HEK293 (cell line): ENCODE results near the gene HERC2.

Experiments
- CTCF ChIA-PET: fragments of 350-600 bp; formaldehyde crosslinking; extraction: SDS; loops from one replicate; lab custom pipeline; 2021; ENCODE audit warnings: antibody characterized with exemption; lab: Yijun Ruan, JAX
- POLR2A ChIA-PET: fragments of 300-600 bp; formaldehyde crosslinking; extraction: SDS; loops from one replicate; lab custom pipeline; 2020; ENCODE audit warnings: antibody characterized with exemption, inconsistent platforms; lab: Yijun Ruan, JAX
- H3K27ac ChIP-seq: fragments of 200-500 bp; sonication (Bioruptor generic); 2 replicates; pipeline ENCODE4 v1.5.1; 2014; ENCODE audit warnings: low read depth, low read length, control low read depth, inconsistent platforms; ENCODE audit errors: extremely low read depth
- H3K36me3 ChIP-seq, 2 experiments: fragments of 200-500 bp in 1 of 2; sonication (Bioruptor generic) in 1 of 2; 1 replicate in 1 of 2; 2 replicates in 1 of 2; pipeline ENCODE4 v1.5.1; 2014 to 2017; ENCODE audit warnings: inconsistent platforms in 2 of 2, low read length in 2 of 2; ENCODE audit not compliant: control insufficient read depth in 2 of 2, insufficient read depth in 1 of 2
- H3K4me1 ChIP-seq: fragments of 200-500 bp; sonication (Bioruptor generic); 2 replicates; pipeline ENCODE4 v1.5.1; 2014; ENCODE audit warnings: mild to moderate bottlenecking, low read length, inconsistent platforms; ENCODE audit not compliant: control insufficient read depth, insufficient read depth
- H3K4me3 ChIP-seq: 2 replicates; pipeline ENCODE4 v1.5.1; 2011; ENCODE audit warnings: low read depth, mild to moderate bottlenecking, control low read depth, low read length, moderate library complexity
- H3K9me3 ChIP-seq: fragments of 200-500 bp; sonication (Bioruptor generic); 2 replicates; pipeline ENCODE4 v1.5.1; 2014; ENCODE audit warnings: low read depth, low read length, inconsistent platforms; ENCODE audit not compliant: control insufficient read depth, insufficient read depth
- KLF7 ChIP-seq: fragments of 450-650 bp; formaldehyde crosslinking; IDR thresholded peaks from 2 replicates; pipeline ENCODE4 v1.5.1; 2016; ENCODE audit warnings: missing biosample characterization, missing genetic modification characterization, borderline replicate concordance
- RBAK ChIP-seq: fragments of 450-650 bp; formaldehyde crosslinking; IDR thresholded peaks from 2 replicates; pipeline ENCODE4 v1.5.1; 2016; ENCODE audit warnings: missing biosample characterization, missing genetic modification characterization
- WT1 ChIP-seq: fragments of 450-650 bp; formaldehyde crosslinking; IDR thresholded peaks from 2 replicates; pipeline ENCODE4 v1.5.1; 2016; ENCODE audit warnings: missing biosample characterization, missing genetic modification characterization
- ZFP3 ChIP-seq: fragments of 450-650 bp; formaldehyde crosslinking; IDR thresholded peaks from 2 replicates; pipeline ENCODE4 v1.5.1; 2016; ENCODE audit warnings: low read depth, missing biosample characterization, missing genetic modification characterization
- ZNF10 ChIP-seq: fragments of 450-650 bp; formaldehyde crosslinking; IDR thresholded peaks from 2 replicates; pipeline ENCODE4 v1.5.1; 2017; ENCODE audit warnings: missing biosample characterization, missing genetic modification characterization
- ZNF16 ChIP-seq: fragments of 450-650 bp; formaldehyde crosslinking; IDR thresholded peaks from 2 replicates; pipeline ENCODE4 v1.5.1; 2016; ENCODE audit warnings: low read depth, missing biosample characterization, missing genetic modification characterization
- ZNF211 ChIP-seq: fragments of 450-650 bp; formaldehyde crosslinking; IDR thresholded peaks from 2 replicates; pipeline ENCODE4 v1.5.1; 2016; ENCODE audit warnings: low read depth, missing biosample characterization, missing genetic modification characterization
- ZNF324 ChIP-seq: fragments of 450-650 bp; formaldehyde crosslinking; IDR thresholded peaks from 2 replicates; pipeline ENCODE4 v1.5.1; 2016; ENCODE audit warnings: missing biosample characterization, missing genetic modification characterization
- ZNF341 ChIP-seq: fragments of 450-650 bp; formaldehyde crosslinking; IDR thresholded peaks from 2 replicates; pipeline ENCODE4; 2016; ENCODE audit warnings: low read depth, missing biosample characterization, missing genetic modification characterization
- ZNF37A ChIP-seq: fragments of 450-650 bp; IDR thresholded peaks from 2 replicates; pipeline ENCODE4 v1.5.1; 2018; ENCODE audit warnings: missing biosample characterization, missing genetic modification characterization
- ZNF596 ChIP-seq: fragments of 450-650 bp; IDR thresholded peaks from 2 replicates; pipeline ENCODE4 v1.5.0; 2018; ENCODE audit warnings: missing biosample characterization, mild to moderate bottlenecking, missing genetic modification characterization, moderate library complexity
- ZNF621 ChIP-seq: fragments of 450-650 bp; formaldehyde crosslinking; IDR thresholded peaks from 2 replicates; pipeline ENCODE4 v1.5.1; 2017; ENCODE audit warnings: missing biosample characterization, missing genetic modification characterization
- ZNF707 ChIP-seq: fragments of 450-650 bp; formaldehyde crosslinking; IDR thresholded peaks from 2 replicates; pipeline ENCODE4 v1.5.1; 2016; ENCODE audit warnings: missing biosample characterization, missing genetic modification characterization
- ZXDB ChIP-seq: fragments of 450-650 bp; formaldehyde crosslinking; IDR thresholded peaks from 2 replicates; pipeline ENCODE4 v1.5.1; 2016; ENCODE audit warnings: missing biosample characterization, missing genetic modification characterization
- TF ChIP-seq, protein P1 (sequence below): fragments of 450-650 bp; IDR thresholded peaks from 2 replicates; pipeline ENCODE4 v1.5.1; 2018; ENCODE audit warnings: missing biosample characterization, mild to moderate bottlenecking, missing genetic modification characterization
- TF ChIP-seq, protein P2 (sequence below): fragments of 450-650 bp; formaldehyde crosslinking; IDR thresholded peaks from 2 replicates; pipeline ENCODE4 v1.5.1; 2016; ENCODE audit warnings: missing biosample characterization, missing genetic modification characterization, borderline replicate concordance
- TF ChIP-seq, protein P3 (sequence below): fragments of 450-650 bp; formaldehyde crosslinking; conservative IDR thresholded peaks from 2 replicates; pipeline ENCODE4 v1.5.1; 2016; ENCODE audit warnings: low read depth, missing biosample characterization, missing genetic modification characterization
- TF ChIP-seq, protein P4 (sequence below): fragments of 450-650 bp; formaldehyde crosslinking; optimal IDR thresholded peaks from 2 replicates; pipeline ENCODE3; 2016; ENCODE audit warnings: missing biosample characterization, mild to moderate bottlenecking, missing genetic modification characterization

HERC2 gene

DNA sequence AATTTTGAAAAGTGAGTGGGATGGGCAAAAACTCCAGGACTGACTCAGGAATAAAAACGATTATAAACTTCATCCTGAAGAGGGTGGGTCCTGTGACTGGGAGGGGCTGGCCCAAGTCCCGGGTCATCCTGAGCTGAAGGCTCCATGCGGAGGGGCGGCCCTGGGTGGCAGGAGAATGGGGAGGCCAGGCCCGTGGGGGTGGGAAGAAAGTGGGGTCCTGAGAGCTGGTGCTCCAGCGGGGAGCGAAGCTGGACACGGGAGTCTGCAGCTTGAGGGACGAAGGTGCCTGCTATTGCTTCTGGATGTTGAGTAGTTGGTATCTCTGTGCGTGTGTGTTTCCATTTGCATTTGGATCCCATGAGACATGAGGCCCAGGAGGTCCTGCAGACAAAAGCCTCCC lies 218.1 kb downstream of the HERC2 start:
- H3K9me3 ChIP-seq = no peaks in the 10 kb centered on the region
- H3K4me1 ChIP-seq = no peaks in the 10 kb centered on the region
- ChIA-PET CTCF (interaction anchor here (0.9 to 1.5 kb wide), 4 partner anchors 20 to 1044 kb away, joined by 3 to 4 read pairs (median 3); no protein-coding TSS in a partner anchor), POLR2A (no interaction called here)
- H3K4me3 ChIP-seq = no peak overlapping the region
- no peak overlapping the region for H3K27ac ChIP-seq
- H3K36me3 ChIP-seq = no peaks in the 10 kb centered on the region
- TF ChIP-seq ZNF16 (tag by site-specific recombination) (no peak), ZNF707 (tag by site-specific recombination) (no peak), WT1 (tag by site-specific recombination) (no peak), ZNF621 (tag by site-specific recombination) (no peak), ZNF211 (tag by site-specific recombination) (no peak), ZNF37A (tag by site-specific recombination) (no peak), ZNF10 (no peak), RBAK (tag by site-specific recombination) (no peak)
- TF ChIP-seq, protein P1, sequence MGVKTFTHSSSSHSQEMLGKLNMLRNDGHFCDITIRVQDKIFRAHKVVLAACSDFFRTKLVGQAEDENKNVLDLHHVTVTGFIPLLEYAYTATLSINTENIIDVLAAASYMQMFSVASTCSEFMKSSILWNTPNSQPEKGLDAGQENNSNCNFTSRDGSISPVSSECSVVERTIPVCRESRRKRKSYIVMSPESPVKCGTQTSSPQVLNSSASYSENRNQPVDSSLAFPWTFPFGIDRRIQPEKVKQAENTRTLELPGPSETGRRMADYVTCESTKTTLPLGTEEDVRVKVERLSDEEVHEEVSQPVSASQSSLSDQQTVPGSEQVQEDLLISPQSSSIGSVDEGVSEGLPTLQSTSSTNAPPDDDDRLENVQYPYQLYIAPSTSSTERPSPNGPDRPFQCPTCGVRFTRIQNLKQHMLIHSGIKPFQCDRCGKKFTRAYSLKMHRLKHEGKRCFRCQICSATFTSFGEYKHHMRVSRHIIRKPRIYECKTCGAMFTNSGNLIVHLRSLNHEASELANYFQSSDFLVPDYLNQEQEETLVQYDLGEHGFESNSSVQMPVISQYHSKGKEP = no peak
- TF ChIP-seq, protein P2, sequence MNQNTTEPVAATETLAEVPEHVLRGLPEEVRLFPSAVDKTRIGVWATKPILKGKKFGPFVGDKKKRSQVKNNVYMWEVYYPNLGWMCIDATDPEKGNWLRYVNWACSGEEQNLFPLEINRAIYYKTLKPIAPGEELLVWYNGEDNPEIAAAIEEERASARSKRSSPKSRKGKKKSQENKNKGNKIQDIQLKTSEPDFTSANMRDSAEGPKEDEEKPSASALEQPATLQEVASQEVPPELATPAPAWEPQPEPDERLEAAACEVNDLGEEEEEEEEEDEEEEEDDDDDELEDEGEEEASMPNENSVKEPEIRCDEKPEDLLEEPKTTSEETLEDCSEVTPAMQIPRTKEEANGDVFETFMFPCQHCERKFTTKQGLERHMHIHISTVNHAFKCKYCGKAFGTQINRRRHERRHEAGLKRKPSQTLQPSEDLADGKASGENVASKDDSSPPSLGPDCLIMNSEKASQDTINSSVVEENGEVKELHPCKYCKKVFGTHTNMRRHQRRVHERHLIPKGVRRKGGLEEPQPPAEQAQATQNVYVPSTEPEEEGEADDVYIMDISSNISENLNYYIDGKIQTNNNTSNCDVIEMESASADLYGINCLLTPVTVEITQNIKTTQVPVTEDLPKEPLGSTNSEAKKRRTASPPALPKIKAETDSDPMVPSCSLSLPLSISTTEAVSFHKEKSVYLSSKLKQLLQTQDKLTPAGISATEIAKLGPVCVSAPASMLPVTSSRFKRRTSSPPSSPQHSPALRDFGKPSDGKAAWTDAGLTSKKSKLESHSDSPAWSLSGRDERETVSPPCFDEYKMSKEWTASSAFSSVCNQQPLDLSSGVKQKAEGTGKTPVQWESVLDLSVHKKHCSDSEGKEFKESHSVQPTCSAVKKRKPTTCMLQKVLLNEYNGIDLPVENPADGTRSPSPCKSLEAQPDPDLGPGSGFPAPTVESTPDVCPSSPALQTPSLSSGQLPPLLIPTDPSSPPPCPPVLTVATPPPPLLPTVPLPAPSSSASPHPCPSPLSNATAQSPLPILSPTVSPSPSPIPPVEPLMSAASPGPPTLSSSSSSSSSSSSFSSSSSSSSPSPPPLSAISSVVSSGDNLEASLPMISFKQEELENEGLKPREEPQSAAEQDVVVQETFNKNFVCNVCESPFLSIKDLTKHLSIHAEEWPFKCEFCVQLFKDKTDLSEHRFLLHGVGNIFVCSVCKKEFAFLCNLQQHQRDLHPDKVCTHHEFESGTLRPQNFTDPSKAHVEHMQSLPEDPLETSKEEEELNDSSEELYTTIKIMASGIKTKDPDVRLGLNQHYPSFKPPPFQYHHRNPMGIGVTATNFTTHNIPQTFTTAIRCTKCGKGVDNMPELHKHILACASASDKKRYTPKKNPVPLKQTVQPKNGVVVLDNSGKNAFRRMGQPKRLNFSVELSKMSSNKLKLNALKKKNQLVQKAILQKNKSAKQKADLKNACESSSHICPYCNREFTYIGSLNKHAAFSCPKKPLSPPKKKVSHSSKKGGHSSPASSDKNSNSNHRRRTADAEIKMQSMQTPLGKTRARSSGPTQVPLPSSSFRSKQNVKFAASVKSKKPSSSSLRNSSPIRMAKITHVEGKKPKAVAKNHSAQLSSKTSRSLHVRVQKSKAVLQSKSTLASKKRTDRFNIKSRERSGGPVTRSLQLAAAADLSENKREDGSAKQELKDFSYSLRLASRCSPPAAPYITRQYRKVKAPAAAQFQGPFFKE (tag by site-specific recombination) = no peak

DNA sequence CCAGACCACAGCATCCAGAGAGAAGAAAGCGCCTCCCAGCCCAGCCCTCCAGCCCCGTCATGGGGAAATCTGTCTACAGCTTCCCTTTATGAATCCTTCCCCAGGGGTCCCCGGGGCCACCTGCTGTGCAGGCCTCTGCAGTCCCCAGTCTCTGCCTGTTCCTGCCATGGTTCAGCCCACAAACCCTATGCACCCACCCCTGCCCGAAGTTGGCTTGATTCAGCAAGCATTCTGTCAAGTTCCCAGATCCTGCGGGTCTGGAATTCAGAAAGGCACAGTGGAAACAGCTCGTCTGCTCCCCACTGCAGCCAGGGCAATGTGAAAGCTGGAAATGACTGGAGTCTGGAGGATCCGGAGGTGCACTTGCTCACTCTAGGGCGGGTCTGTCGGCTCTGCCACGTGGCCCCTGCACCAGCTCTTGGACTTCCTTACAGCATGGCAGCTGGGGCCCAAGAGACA lies 220.0 kb downstream of the HERC2 start:
- TF ChIP-seq ZNF341 (tag by site-specific recombination) = no peak
- Histone ChIP-seq H3K36me3 (no peaks in the 10 kb centered on the region), H3K9me3 (no peaks in the 10 kb centered on the region), H3K4me1 (no peaks in the 10 kb centered on the region), H3K4me3 (no peak overlapping the region), H3K27ac (no peak overlapping the region)
- ChIA-PET CTCF (no interaction called here), POLR2A (no interaction called here)

DNA sequence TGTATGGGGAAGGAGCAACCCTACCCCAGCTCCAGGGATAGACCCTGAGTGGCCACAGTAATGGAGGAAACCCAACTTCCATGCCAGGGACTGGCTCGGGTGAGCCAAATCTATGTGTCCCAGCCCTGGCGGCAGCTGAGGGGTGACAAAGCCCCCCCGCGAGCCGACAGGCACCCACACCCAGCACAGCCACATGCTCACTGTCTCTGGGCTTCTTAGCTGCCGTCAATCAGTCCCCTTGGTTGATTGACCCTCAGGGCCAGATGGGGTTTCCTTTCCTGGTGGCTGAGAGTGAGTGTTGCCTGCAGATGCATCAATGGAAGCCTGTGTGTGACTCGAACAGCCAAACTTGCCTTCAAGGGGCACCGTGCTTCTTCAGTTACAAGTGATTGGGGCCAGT lies 220.8 kb downstream of the HERC2 start:
- Histone ChIP-seq H3K27ac (no peak overlapping the region), H3K4me1 (peaks cover 3% of the 10 kb centered on the region; the same call in 1 of the 2 replicates), H3K36me3 (no peaks in the 10 kb centered on the region), H3K4me3 (no peak overlapping the region), H3K9me3 (no peaks in the 10 kb centered on the region)
- POLR2A ChIA-PET = no interaction called here
- CTCF ChIA-PET = no interaction called here
- TF ChIP-seq ZNF324 (tag by site-specific recombination) = no peak
- TF ChIP-seq ZXDB (tag by site-specific recombination) = no peak
- no peak for TF ChIP-seq KLF7
- TF ChIP-seq ZFP3 (tag by site-specific recombination) = no peak
- TF ChIP-seq WT1 (tag by site-specific recombination) = no peak
- no peak for TF ChIP-seq ZNF596 (tag by site-specific recombination)
- TF ChIP-seq, protein P3, sequence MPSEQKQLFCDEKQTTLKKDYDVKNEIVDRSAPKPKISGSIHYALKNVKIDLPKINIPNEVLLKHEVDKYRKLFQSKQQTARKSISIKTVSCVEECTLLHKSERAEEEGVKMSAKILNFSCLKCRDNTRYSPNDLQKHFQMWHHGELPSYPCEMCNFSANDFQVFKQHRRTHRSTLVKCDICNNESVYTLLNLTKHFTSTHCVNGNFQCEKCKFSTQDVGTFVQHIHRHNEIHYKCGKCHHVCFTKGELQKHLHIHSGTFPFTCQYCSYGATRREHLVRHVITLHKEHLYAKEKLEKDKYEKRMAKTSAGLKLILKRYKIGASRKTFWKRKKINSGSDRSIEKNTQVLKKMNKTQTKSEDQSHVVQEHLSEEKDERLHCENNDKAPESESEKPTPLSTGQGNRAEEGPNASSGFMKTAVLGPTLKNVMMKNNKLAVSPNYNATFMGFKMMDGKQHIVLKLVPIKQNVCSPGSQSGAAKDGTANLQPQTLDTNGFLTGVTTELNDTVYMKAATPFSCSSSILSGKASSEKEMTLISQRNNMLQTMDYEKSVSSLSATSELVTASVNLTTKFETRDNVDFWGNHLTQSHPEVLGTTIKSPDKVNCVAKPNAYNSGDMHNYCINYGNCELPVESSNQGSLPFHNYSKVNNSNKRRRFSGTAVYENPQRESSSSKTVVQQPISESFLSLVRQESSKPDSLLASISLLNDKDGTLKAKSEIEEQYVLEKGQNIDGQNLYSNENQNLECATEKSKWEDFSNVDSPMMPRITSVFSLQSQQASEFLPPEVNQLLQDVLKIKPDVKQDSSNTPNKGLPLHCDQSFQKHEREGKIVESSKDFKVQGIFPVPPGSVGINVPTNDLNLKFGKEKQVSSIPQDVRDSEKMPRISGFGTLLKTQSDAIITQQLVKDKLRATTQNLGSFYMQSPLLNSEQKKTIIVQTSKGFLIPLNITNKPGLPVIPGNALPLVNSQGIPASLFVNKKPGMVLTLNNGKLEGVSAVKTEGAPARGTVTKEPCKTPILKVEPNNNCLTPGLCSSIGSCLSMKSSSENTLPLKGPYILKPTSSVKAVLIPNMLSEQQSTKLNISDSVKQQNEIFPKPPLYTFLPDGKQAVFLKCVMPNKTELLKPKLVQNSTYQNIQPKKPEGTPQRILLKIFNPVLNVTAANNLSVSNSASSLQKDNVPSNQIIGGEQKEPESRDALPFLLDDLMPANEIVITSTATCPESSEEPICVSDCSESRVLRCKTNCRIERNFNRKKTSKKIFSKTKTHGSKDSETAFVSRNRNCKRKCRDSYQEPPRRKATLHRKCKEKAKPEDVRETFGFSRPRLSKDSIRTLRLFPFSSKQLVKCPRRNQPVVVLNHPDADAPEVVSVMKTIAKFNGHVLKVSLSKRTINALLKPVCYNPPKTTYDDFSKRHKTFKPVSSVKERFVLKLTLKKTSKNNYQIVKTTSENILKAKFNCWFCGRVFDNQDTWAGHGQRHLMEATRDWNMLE = no peak
- TF ChIP-seq, protein P4, sequence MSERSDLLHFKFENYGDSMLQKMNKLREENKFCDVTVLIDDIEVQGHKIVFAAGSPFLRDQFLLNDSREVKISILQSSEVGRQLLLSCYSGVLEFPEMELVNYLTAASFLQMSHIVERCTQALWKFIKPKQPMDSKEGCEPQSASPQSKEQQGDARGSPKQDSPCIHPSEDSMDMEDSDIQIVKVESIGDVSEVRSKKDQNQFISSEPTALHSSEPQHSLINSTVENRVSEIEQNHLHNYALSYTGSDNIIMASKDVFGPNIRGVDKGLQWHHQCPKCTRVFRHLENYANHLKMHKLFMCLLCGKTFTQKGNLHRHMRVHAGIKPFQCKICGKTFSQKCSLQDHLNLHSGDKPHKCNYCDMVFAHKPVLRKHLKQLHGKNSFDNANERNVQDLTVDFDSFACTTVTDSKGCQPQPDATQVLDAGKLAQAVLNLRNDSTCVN (tag by site-specific recombination) = no peak
